SJCRH30 (cell line): ENCODE data around the gene SUZ12. TPM values are rescaled to one million over a fixed set of nuclear protein-coding genes. Genes with fewer than 3 reads are reported as not detected.
"Not testable (repeated sequence)": the region's sequence is repeated elsewhere in the genome, so short reads cannot be mapped to it uniquely, and the experiment has no call there.

Experiments used
- DNase-seq, 2 experiments: peaks; one replicate each; pipeline ENCODE4 v3.0.0-alpha.2; 2015 to 2020
- H3K27ac ChIP-seq: fragments of 250-450 bp; sonication (Bioruptor Pico); 2 replicates; pipeline ENCODE4 v1.5.1; 2020; ENCODE audit warnings: mild to moderate bottlenecking, moderate library complexity
- H3K27me3 ChIP-seq: fragments of 250-450 bp; sonication (Bioruptor Pico); 2 replicates; pipeline ENCODE4 v1.5.1; 2020; ENCODE audit warnings: mild to moderate bottlenecking, moderate library complexity
- H3K36me3 ChIP-seq: fragments of 250-450 bp; sonication (Bioruptor Pico); 2 replicates; pipeline ENCODE4 v1.5.1; 2020; ENCODE audit warnings: mild to moderate bottlenecking, moderate library complexity
- H3K4me1 ChIP-seq: fragments of 250-450 bp; sonication (Bioruptor Pico); 2 replicates; pipeline ENCODE4 v1.5.1; 2020; ENCODE audit warnings: mild to moderate bottlenecking, moderate library complexity
- H3K4me3 ChIP-seq: fragments of 250-450 bp; sonication (Bioruptor Pico); 2 replicates; pipeline ENCODE4 v1.5.1; 2020; ENCODE audit warnings: mild to moderate bottlenecking, moderate library complexity
- H3K9me3 ChIP-seq: fragments of 250-450 bp; sonication (Bioruptor Pico); replicated peaks from 2 replicates; pipeline ENCODE4 v1.5.1; 2020; ENCODE audit warnings: mild to moderate bottlenecking, moderate library complexity
- total RNA-seq: library from RNA; depleted of rRNA; stranded (reverse); fragments of >200 nt; shearing (Covaris generic); gene quantifications from 2 replicates; pipeline ENCODE4 v1.2.3, GENCODE V29; 2014; rRNA removed

The SUZ12 gene
- total RNA-seq, 1 experiment from 2014 or later = 55.5 TPM

DNA sequence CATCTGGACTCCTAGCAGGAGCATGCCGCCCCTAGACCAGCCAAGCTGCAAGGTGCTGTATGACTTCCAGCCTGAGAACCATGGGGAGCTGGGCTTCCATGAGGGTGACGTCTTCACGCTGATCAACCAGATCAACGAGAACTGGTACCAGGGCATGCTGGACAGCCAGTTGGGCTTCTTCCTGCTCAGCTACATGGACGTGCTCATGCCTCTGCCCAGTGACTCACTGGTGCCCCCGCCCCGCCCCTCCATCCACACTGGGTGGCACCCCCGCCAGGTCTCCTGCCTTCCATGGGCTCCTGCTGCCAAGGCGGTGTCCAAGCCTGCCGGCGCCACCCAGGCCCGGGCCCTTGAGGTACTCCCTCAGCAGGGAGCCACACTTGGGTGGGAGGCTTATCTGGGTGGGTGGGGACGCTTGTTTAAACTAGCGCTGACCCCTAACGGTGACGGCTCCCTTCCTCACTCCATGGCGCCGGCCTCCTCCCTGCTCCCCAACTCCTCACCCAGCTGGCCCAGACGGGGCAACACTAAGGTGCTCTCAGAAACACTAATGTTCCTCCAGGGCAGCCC is 104.6 kb downstream of the SUZ12 start:
- H3K36me3 ChIP-seq, DNase-seq, H3K27ac ChIP-seq, H3K27me3 ChIP-seq, H3K4me1 ChIP-seq, H3K4me3 ChIP-seq, H3K9me3 ChIP-seq: not testable (repeated sequence)

- H3K9me3 ChIP-seq, DNase-seq, H3K27ac ChIP-seq, H3K4me3 ChIP-seq, H3K4me1 ChIP-seq, H3K27me3 ChIP-seq, H3K36me3 ChIP-seq: not testable (repeated sequence)
These were observed 105.5 kb downstream of the SUZ12 start for GRCh38 chr17:32042266-32042665.

DNA sequence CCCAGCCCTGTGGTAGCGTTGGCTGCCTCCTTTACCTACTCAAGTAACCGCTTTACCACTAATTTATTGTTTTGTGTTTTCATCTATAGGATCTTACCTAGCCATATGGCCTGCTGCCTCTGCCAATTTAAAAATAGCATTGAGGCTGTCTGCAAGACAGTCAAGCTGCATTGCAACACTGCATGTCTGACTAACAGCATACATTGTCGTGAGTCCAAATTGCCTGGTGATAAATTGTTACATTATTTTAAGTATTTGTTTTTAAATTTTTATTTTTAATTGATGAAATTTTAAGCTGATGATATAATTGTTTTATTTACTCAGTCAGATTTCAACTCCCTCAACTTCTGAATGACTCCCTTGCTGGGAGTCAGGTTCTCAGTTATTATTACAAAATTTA is 108.8 kb downstream of the SUZ12 start:
- not testable (repeated sequence) for H3K4me1 ChIP-seq, DNase-seq, H3K27ac ChIP-seq, H3K9me3 ChIP-seq, H3K36me3 ChIP-seq, H3K4me3 ChIP-seq, H3K27me3 ChIP-seq

GRCh38 chr17:32047663-32048062 is 110.9 kb downstream of the SUZ12 start:
- H3K36me3 ChIP-seq, H3K27me3 ChIP-seq, H3K4me3 ChIP-seq, DNase-seq, H3K4me1 ChIP-seq, H3K9me3 ChIP-seq, H3K27ac ChIP-seq: not testable (repeated sequence)

Other genes starting within 250 kb of the SUZ12 start
- gene COPRS, start 77.8 kb upstream of the SUZ12 start, total RNA-seq = 94.7 and 95.5 TPM in 2 replicates
- 70.9 and 81.6 TPM in 2 replicates for gene UTP6, start 35.3 kb upstream of the SUZ12 start, total RNA-seq
- 10.8 and 13.2 TPM in 2 replicates for gene LRRC37B, start 70.4 kb downstream of the SUZ12 start, total RNA-seq
- gene RHOT1, start 205.5 kb downstream of the SUZ12 start, total RNA-seq = 48.9 and 49.2 TPM in 2 replicates